ENCODE data around the gene MED27. TPM values are rescaled to one million over a fixed set of nuclear protein-coding genes. Genes with fewer than 3 reads are reported as not detected.

The MED27 gene
- total and polyA plus RNA-seq, 2 of the 13 experiments (the other 11 are each of a cell fraction or from before 2014, with no cell fraction given): 16.9 to 19.0 TPM

DNA sequence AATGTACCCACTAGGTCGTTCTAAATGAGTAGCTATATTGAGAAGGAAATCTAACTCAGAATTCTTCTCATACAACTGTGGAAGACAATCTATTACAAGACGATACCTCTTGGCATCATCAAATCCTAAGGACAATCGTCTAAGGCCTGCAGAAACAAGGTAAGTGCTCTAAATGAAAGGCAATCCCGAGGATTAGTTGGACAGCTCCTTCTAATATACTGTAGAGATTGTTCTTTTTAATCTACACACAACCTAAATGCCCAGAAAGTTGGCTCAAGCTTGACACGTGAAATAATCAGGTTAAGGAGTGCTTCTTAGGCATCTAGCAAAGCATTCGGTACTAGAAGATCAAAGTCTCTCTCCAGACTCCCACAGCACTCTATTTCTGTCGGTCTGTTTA lies 55.1 kb downstream of the MED27 start:
- WGBS (ENCODE audit: low lambda C conversion rate): 89% methylated on average over 7 of the region's 7 CpGs
- no peak overlapping the region for H3K4me3 ChIP-seq (replicated peaks in 1 of 3; ENCODE audit: insufficient read depth in 1 of 3, low read depth in 2 of 3, low read length in 3 of 3)
- no peak overlapping the region for H3K4me2 ChIP-seq (ENCODE audit: low read depth, low read length)
- no peak overlapping the region for H3K27ac ChIP-seq (ENCODE audit: extremely low read length, insufficient read depth, low read length)
- no TSS peak for BruUV-seq (replicated peaks)
- H3K9me3 ChIP-seq (ENCODE audit: low read length): no peaks in the 10 kb centered on the region
- no peak for ATAC-seq
- intact Hi-C loops (cut with micrococcal nuclease; ENCODE audit: unreplicated experiment) (no loop called here), in situ Hi-C loops (cut with HindIII; ENCODE audit: extremely low pct_ligation_motif_present, low pct_unique_long_range_greater_than_20kb) (loop anchor here (10.0 kb wide), 1 partner anchor 60 kb away; no protein-coding TSS in a partner anchor)
- H3K79me2 ChIP-seq (ENCODE audit: insufficient read depth, low read length): no peaks in the 10 kb centered on the region
- ChIA-PET POLR2A (no interaction called here), CTCF (ENCODE audit: low intra/inter-chr PET ratio, low total read pairs) (no interaction called here)
- TF ChIP-seq ZNF468 (CRISPR knock-in tag; IDR thresholded peaks at IDR 0.05) (no peak), YY1 (IDR thresholded peaks at IDR 0.05; ENCODE audit: insufficient read depth, insufficient replicate concordance, low read depth, low read length) (no peak), FLYWCH1 (CRISPR knock-in tag; IDR thresholded peaks at IDR 0.05) (no peak), NR2F2 (IDR thresholded peaks at IDR 0.05; ENCODE audit: borderline replicate concordance, low read depth) (no peak), ZNF451 (CRISPR knock-in tag; IDR thresholded peaks at IDR 0.05) (no peak), ZNF33B (CRISPR knock-in tag; IDR thresholded peaks at IDR 0.05) (no peak), ZNF792 (CRISPR knock-in tag; IDR thresholded peaks at IDR 0.05) (no peak), ZMAT3 (CRISPR knock-in tag; conservative IDR thresholded peaks at IDR 0.05) (no peak), ZNF615 (CRISPR knock-in tag; IDR thresholded peaks at IDR 0.05; ENCODE audit: borderline replicate concordance) (no peak)
- TF ChIP-seq, protein P1, sequence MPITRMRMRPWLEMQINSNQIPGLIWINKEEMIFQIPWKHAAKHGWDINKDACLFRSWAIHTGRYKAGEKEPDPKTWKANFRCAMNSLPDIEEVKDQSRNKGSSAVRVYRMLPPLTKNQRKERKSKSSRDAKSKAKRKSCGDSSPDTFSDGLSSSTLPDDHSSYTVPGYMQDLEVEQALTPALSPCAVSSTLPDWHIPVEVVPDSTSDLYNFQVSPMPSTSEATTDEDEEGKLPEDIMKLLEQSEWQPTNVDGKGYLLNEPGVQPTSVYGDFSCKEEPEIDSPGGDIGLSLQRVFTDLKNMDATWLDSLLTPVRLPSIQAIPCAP (CRISPR knock-in tag; IDR thresholded peaks at IDR 0.05; ENCODE audit: low read depth): no peak
- TF ChIP-seq, protein P2, sequence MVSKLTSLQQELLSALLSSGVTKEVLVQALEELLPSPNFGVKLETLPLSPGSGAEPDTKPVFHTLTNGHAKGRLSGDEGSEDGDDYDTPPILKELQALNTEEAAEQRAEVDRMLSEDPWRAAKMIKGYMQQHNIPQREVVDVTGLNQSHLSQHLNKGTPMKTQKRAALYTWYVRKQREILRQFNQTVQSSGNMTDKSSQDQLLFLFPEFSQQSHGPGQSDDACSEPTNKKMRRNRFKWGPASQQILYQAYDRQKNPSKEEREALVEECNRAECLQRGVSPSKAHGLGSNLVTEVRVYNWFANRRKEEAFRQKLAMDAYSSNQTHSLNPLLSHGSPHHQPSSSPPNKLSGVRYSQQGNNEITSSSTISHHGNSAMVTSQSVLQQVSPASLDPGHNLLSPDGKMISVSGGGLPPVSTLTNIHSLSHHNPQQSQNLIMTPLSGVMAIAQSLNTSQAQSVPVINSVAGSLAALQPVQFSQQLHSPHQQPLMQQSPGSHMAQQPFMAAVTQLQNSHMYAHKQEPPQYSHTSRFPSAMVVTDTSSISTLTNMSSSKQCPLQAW (CRISPR knock-in tag; IDR thresholded peaks at IDR 0.05): no peak
- TF ChIP-seq, protein P3, sequence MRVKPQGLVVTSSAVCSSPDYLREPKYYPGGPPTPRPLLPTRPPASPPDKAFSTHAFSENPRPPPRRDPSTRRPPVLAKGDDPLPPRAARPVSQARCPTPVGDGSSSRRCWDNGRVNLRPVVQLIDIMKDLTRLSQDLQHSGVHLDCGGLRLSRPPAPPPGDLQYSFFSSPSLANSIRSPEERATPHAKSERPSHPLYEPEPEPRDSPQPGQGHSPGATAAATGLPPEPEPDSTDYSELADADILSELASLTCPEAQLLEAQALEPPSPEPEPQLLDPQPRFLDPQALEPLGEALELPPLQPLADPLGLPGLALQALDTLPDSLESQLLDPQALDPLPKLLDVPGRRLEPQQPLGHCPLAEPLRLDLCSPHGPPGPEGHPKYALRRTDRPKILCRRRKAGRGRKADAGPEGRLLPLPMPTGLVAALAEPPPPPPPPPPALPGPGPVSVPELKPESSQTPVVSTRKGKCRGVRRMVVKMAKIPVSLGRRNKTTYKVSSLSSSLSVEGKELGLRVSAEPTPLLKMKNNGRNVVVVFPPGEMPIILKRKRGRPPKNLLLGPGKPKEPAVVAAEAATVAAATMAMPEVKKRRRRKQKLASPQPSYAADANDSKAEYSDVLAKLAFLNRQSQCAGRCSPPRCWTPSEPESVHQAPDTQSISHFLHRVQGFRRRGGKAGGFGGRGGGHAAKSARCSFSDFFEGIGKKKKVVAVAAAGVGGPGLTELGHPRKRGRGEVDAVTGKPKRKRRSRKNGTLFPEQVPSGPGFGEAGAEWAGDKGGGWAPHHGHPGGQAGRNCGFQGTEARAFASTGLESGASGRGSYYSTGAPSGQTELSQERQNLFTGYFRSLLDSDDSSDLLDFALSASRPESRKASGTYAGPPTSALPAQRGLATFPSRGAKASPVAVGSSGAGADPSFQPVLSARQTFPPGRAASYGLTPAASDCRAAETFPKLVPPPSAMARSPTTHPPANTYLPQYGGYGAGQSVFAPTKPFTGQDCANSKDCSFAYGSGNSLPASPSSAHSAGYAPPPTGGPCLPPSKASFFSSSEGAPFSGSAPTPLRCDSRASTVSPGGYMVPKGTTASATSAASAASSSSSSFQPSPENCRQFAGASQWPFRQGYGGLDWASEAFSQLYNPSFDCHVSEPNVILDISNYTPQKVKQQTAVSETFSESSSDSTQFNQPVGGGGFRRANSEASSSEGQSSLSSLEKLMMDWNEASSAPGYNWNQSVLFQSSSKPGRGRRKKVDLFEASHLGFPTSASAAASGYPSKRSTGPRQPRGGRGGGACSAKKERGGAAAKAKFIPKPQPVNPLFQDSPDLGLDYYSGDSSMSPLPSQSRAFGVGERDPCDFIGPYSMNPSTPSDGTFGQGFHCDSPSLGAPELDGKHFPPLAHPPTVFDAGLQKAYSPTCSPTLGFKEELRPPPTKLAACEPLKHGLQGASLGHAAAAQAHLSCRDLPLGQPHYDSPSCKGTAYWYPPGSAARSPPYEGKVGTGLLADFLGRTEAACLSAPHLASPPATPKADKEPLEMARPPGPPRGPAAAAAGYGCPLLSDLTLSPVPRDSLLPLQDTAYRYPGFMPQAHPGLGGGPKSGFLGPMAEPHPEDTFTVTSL (CRISPR knock-in tag; IDR thresholded peaks at IDR 0.05; ENCODE audit: borderline replicate concordance): no peak
- TF ChIP-seq, protein P4, sequence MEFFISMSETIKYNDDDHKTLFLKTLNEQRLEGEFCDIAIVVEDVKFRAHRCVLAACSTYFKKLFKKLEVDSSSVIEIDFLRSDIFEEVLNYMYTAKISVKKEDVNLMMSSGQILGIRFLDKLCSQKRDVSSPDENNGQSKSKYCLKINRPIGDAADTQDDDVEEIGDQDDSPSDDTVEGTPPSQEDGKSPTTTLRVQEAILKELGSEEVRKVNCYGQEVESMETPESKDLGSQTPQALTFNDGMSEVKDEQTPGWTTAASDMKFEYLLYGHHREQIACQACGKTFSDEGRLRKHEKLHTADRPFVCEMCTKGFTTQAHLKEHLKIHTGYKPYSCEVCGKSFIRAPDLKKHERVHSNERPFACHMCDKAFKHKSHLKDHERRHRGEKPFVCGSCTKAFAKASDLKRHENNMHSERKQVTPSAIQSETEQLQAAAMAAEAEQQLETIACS (CRISPR knock-in tag; IDR thresholded peaks at IDR 0.05): no peak
- no peak for FAIRE-seq
- H3K27me3 ChIP-seq (ENCODE audit: control insufficient read depth in 1 of 2, insufficient read depth in 2 of 2, low read length in 2 of 2): no peaks in the 10 kb centered on the region
- H3K9ac ChIP-seq (ENCODE audit: insufficient read depth, low read depth, low read length): no peak overlapping the region
- no peak overlapping the region for H2AFZ ChIP-seq (ENCODE audit: low read length)
- 0 out of 2 replicates have a peak, but pooled peaks cover 2% of the 10 kb centered on the region for H4K20me1 ChIP-seq (ENCODE audit: insufficient read depth, low read length)
- H3K36me3 ChIP-seq (replicated peaks in 1 of 2; ENCODE audit: control insufficient read depth in 1 of 2, insufficient read depth in 2 of 2, low read length in 2 of 2): no peaks in the 10 kb centered on the region
- DNase-seq (ENCODE audit: low spot score): no peak
- peaks cover 21% of the 10 kb centered on the region for H3K4me1 ChIP-seq (ENCODE audit: insufficient read depth, low read length)
